Endothelial cell of umbilical vein (primary cell): ENCODE measurements around the gene LTO1. TPM values are rescaled to one million over a fixed set of nuclear protein-coding genes. Genes with fewer than 3 reads are reported as not detected.

Experiments used
- BruUV-seq: library from RNA; stranded (reverse); fragments of 400-500 nt; replicated peaks from 2 replicates; lab custom pipeline; 2021; lab: Mats Ljungman, UMichigan
- CTCF ChIA-PET: fragments of 300-600, 350-600 bp; sonication (Branson Sonifier 250); formaldehyde crosslinking; loops from one replicate; lab custom pipeline; 2021; ENCODE audit warnings: antibody characterized with exemption, inconsistent platforms; lab: Charles Lee
- POLR2A ChIA-PET: fragments of 300-600, 350-600 bp; sonication (Branson Sonifier 250); formaldehyde crosslinking; loops from one replicate; lab custom pipeline; 2021; ENCODE audit warnings: antibody characterized with exemption, inconsistent platforms; lab: Charles Lee
- DNase-seq: peaks from one replicate; pipeline ENCODE4 v3.0.0-alpha.2; 2011; ENCODE audit warnings: low read depth, low spot score
- FAIRE-seq: peaks from 2 replicates; lab custom pipeline; 2011; peaks lifted over from hg19 to GRCh38; lab: Jason Lieb, UNC
- H2AFZ ChIP-seq: 2 replicates; pipeline ENCODE4 v1.6.0; 2012; ENCODE audit warnings: low read depth, low read length, control low read depth, inconsistent platforms
- H3K27ac ChIP-seq: 2 replicates; pipeline ENCODE4 v1.5.1; 2011; ENCODE audit warnings: low read depth, mild to moderate bottlenecking, control low read depth, low read length, moderate library complexity; ENCODE audit not compliant: insufficient read depth
- H3K27me3 ChIP-seq, 2 experiments: 2 replicates each; pipeline versions ENCODE4 v1.6.0 to v1.6.1; 2011; ENCODE audit warnings: low read length in 2 of 2, mixed read lengths in 1 of 2; ENCODE audit not compliant: control insufficient read depth in 2 of 2, insufficient read depth in 2 of 2
- H3K36me3 ChIP-seq, 2 experiments: 2 replicates in 1 of 2; 3 replicates in 1 of 2; pipeline ENCODE4 v1.5.1; 2011; ENCODE audit warnings: low read length in 2 of 2, mild to moderate bottlenecking in 1 of 2, moderate library complexity in 1 of 2; ENCODE audit not compliant: control insufficient read depth in 2 of 2, insufficient read depth in 2 of 2; ENCODE audit errors: extremely low read depth in 1 of 2
- H3K4me1 ChIP-seq: 3 replicates; pipeline ENCODE4 v1.5.1; 2011; ENCODE audit warnings: mild to moderate bottlenecking, low read length; ENCODE audit not compliant: control insufficient read depth, insufficient read depth; ENCODE audit errors: extremely low read depth
- H3K4me2 ChIP-seq: 2 replicates; pipeline ENCODE4 v1.6.1; 2011; ENCODE audit warnings: low read length, control low read depth, mixed read lengths; ENCODE audit not compliant: insufficient read depth
- H3K4me3 ChIP-seq, 3 experiments: fragments of 200-600 bp in 1 of 3; sonication (generic), shearing (Covaris generic) in 1 of 3; replicated peaks in 1 of 3; 2 replicates each; pipeline ENCODE4 v1.5.1; 2011 to 2016; ENCODE audit warnings: control low read depth in 3 of 3, low read length in 3 of 3, mild to moderate bottlenecking in 2 of 3, inconsistent platforms in 1 of 3, low read depth in 1 of 3, moderate library complexity in 1 of 3; ENCODE audit not compliant: insufficient read depth in 1 of 3
- H3K79me2 ChIP-seq: 2 replicates; pipeline ENCODE4 v1.6.0; 2012; ENCODE audit warnings: low read length, inconsistent platforms; ENCODE audit not compliant: control insufficient read depth, insufficient read depth
- H3K9ac ChIP-seq: replicated peaks from 2 replicates; pipeline ENCODE3; 2011; ENCODE audit warnings: low read length, control low read depth; ENCODE audit not compliant: insufficient read depth; ENCODE audit errors: extremely low read depth
- H3K9me1 ChIP-seq: replicated peaks from 3 replicates; pipeline ENCODE4 v1.6.0; 2011; ENCODE audit warnings: mild to moderate bottlenecking, low read length; ENCODE audit not compliant: control insufficient read depth, insufficient read depth; ENCODE audit errors: extremely low read depth
- H3K9me3 ChIP-seq: replicated peaks from 2 replicates; pipeline ENCODE4 v1.5.1; 2012; ENCODE audit warnings: low read length, inconsistent platforms; ENCODE audit not compliant: control insufficient read depth, insufficient read depth
- H4K20me1 ChIP-seq: replicated peaks from 2 replicates; pipeline ENCODE3; 2011; ENCODE audit warnings: mild to moderate bottlenecking, low read length; ENCODE audit not compliant: control insufficient read depth, insufficient read depth; ENCODE audit errors: extremely low read depth
- EZH2 ChIP-seq: IDR thresholded peaks from 2 replicates; pipeline ENCODE4 v1.6.1; 2012; ENCODE audit warnings: borderline replicate concordance, low read depth, mild to moderate bottlenecking, moderate library complexity, low read length, inconsistent platforms; ENCODE audit not compliant: severe bottlenecking
- GATA2 ChIP-seq: IDR thresholded peaks from 2 replicates; pipeline ENCODE4 v1.7.0; 2011; ENCODE audit warnings: low read depth, mild to moderate bottlenecking, moderate library complexity, mixed read lengths, low read length; ENCODE audit not compliant: insufficient read length, insufficient read depth
- MAX ChIP-seq: IDR thresholded peaks from 2 replicates; pipeline ENCODE4 v1.6.1; 2011; ENCODE audit not compliant: insufficient read depth, insufficient read length
- POLR2A ChIP-seq: IDR thresholded peaks from 2 replicates; pipeline ENCODE4 v1.6.1; 2012; ENCODE audit warnings: low read depth, mild to moderate bottlenecking, control low read depth, low read length
- dilution Hi-C: fragments of 300-500 bp; cut with MboI; formaldehyde crosslinking; loops from one replicate; pipeline ENCODE4 v1.15.0; 2019; ENCODE audit warnings: low sequenced_read_pairs; ENCODE audit not compliant: extremely low pct_ligation_motif_present
- intact Hi-C: fragments of 100-400 bp; cut with micrococcal nuclease; formaldehyde crosslinking; loops from one replicate; pipeline ENCODE4 v1.10.0; 2022
- polyA plus RNA-seq, 4 experiments: library from polyadenylated mRNA; depleted of rRNA in 3 of 4; stranded (reverse) in 3 of 4; unstranded in 1 of 4; fragments of >200 nt; gene quantifications; 2 replicates each; pipeline versions ENCODE4 v1.2.1 to v1.2.3, GENCODE V29; 2011 to 2012; ENCODE audit warnings: missing spikeins in 1 of 4
- total RNA-seq: library from RNA; stranded (reverse); gene quantifications from 2 replicates; pipeline ENCODE4 v1.2.3, GENCODE V29; 2021

The LTO1 gene
- total and polyA plus RNA-seq, 2 donors (not counting 3 experiments of a cell fraction or from before 2014, with no cell fraction given) = 26.8 to 30.9 TPM

GRCh38 chr11:69640260-69640994, 34.7 kb downstream of the LTO1 start:
- H3K4me3 ChIP-seq = peak overlapping the region; percentile 39 to 63 (median 61)
- peak overlapping the region; percentile 36 for H2AFZ ChIP-seq
- no peaks in the 10 kb centered on the region for H3K27me3 ChIP-seq
- ChIA-PET POLR2A (no interaction called here), CTCF (interaction anchor here (2.8 to 6.3 kb wide), 3 partner anchors 347 to 537 kb away, joined by 18 to 154 read pairs (median 85); partner anchors contain the start of gene MYEOV)
- H3K9me3 ChIP-seq = no peaks in the 10 kb centered on the region
- DNase-seq (peak; percentile 47), FAIRE-seq (peak; percentile 83)
- no TSS peak for BruUV-seq
- H3K9me1 ChIP-seq = no peaks in the 10 kb centered on the region
- peak; percentile 2 for TF ChIP-seq POLR2A
- TF ChIP-seq MAX = no peak
- no peak for TF ChIP-seq GATA2
- peaks cover 52% of the 10 kb centered on the region for H3K79me2 ChIP-seq
- H4K20me1 ChIP-seq = no peaks in the 10 kb centered on the region
- H3K36me3 ChIP-seq = peaks cover 6 to 13% of the 10 kb centered on the region in 2 experiments
- peak overlapping the region; percentile 90 for H3K4me2 ChIP-seq
- peaks cover 40% of the 10 kb centered on the region for H3K4me1 ChIP-seq
- dilution Hi-C loops = no loop called here
- intact Hi-C loops = loop anchor here (2.0 kb wide), 1 partner anchor 518 kb away; no protein-coding TSS in a partner anchor
- H3K9ac ChIP-seq = peak overlapping the region; percentile 93
- H3K27ac ChIP-seq = peak overlapping the region; percentile 68

DNA sequence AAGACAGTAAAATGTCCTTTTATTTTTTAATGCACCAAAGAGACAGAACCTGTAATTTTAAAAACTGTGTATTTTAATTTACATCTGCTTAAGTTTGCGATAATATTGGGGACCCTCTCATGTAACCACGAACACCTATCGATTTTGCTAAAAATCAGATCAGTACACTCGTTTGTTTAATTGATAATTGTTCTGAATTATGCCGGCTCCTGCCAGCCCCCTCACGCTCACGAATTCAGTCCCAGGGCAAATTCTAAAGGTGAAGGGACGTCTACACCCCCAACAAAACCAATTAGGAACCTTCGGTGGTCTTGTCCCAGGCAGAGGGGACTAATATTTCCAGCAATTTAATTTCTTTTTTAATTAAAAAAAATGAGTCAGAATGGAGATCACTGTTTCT, 35.3 kb downstream of the LTO1 start:
- Histone ChIP-seq H3K9ac (peak overlapping the region; percentile 93), H3K4me3 (peak overlapping the region; percentile 39 to 63 (median 61)), H3K27ac (peak overlapping the region; percentile 68), H3K4me1 (peaks cover 40% of the 10 kb centered on the region), H3K9me1 (no peaks in the 10 kb centered on the region), H3K4me2 (peak overlapping the region; percentile 90), H3K36me3 (peaks cover 6 to 10% of the 10 kb centered on the region in 2 experiments), H3K27me3 (no peaks in the 10 kb centered on the region), H3K9me3 (no peaks in the 10 kb centered on the region), H2AFZ (no peak overlapping the region), H4K20me1 (no peaks in the 10 kb centered on the region), H3K79me2 (peaks cover 46% of the 10 kb centered on the region)
- DNase-seq (no peak), FAIRE-seq (peak; percentile 59)
- ChIA-PET POLR2A (interaction anchor here (0.7 to 1.5 kb wide), 3 partner anchors 197 to 533 kb away, joined by 4 to 6 read pairs (median 6); no protein-coding TSS in a partner anchor), CTCF (interaction anchor here (0.7 to 2.8 kb wide), 9 partner anchors 30 to 539 kb away, joined by 3 to 18 read pairs (median 6); partner anchors contain the start of genes LTO1 and MYEOV)
- intact Hi-C loops (loop anchor here (1.0 to 2.0 kb wide), 4 partner anchors 191 to 517 kb away; no protein-coding TSS in a partner anchor), dilution Hi-C loops (no loop called here)
- BruUV-seq = no TSS peak
- TF ChIP-seq EZH2 = no peak
- TF ChIP-seq POLR2A = peak; percentile 6
